ENCODE measurements around the gene ALKBH8. TPM values are rescaled to one million over a fixed set of nuclear protein-coding genes. Genes with fewer than 3 reads are reported as not detected.
"Not testable (repeated sequence)": the region's sequence is repeated elsewhere in the genome, so short reads cannot be mapped to it uniquely, and the experiment has no call there.

ALKBH8 gene
- total and polyA plus RNA-seq, 2 of the 8 experiments (the other 6 are each of a cell fraction or from before 2014, with no cell fraction given), result 3.6 to 11.9 TPM

DNA sequence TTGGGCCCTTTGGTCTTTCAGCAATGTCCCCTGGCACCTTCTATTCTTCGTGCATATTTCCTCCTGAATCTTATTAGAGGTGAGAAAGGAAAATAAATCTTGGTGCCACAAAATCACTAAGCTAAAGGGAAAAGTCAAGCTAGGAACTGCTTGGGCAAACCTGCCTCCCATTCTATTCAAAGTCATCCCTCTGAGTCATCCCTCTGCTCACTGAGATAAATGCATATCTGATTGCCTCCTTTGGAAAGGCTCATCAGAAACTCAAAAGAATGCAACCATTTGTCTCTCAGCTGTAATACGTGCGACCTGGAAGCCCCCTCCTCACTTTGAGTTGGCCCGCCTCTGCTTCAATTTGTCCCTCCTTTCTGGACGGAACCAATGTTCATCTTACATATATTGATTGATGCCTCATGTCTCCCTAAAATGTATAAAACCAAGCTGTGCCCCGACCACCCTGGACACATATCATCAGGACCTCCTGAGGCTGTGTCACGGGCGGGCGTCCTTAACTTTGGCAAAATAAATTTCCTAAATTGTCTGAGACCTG, 493 bp upstream of the ALKBH8 start:
- not testable (repeated sequence) for H3K18ac ChIP-seq (ENCODE audit: extremely low read depth, low read length); H4K91ac ChIP-seq (replicated peaks; ENCODE audit: insufficient read length, low read length); H3K14ac ChIP-seq (ENCODE audit: insufficient read length); H3K56ac ChIP-seq (replicated peaks; ENCODE audit: insufficient read length, low read depth, low read length); H4K8ac ChIP-seq (ENCODE audit: extremely low read depth, insufficient read depth, low read length); H3K36me3 ChIP-seq (ENCODE audit: control insufficient read depth in 2 of 4, insufficient read depth in 4 of 4, low read length in 3 of 4); H3K4me1 ChIP-seq (replicated peaks in 1 of 4; ENCODE audit: control insufficient read depth in 3 of 4, insufficient read depth in 4 of 4, low read length in 3 of 4); H2BK120ac ChIP-seq (replicated peaks; ENCODE audit: low read depth, low read length); H4K20me1 ChIP-seq (replicated peaks in 1 of 2; ENCODE audit: control insufficient read depth in 1 of 2, insufficient read depth in 2 of 2, low read length in 2 of 2); H4K5ac ChIP-seq (ENCODE audit: insufficient read length, low read depth, low read length); H2AK5ac ChIP-seq (ENCODE audit: low read depth, low read length); H2BK12ac ChIP-seq (ENCODE audit: low read depth, low read length); H3K27ac ChIP-seq (ENCODE audit: low read depth, low read length); H3K23ac ChIP-seq (ENCODE audit: insufficient read length); H3K4ac ChIP-seq (replicated peaks; ENCODE audit: insufficient read length, low read depth, low read length); H2BK20ac ChIP-seq (ENCODE audit: low read length); H3K79me1 ChIP-seq (ENCODE audit: low read depth, low read length); FAIRE-seq; H3K27me3 ChIP-seq (replicated peaks in 1 of 4; ENCODE audit: control insufficient read depth in 3 of 4, extremely low read depth in 1 of 4, insufficient read depth in 3 of 4, low read length in 3 of 4); H3K9me3 ChIP-seq (ENCODE audit: insufficient read depth in 2 of 2, low read depth in 1 of 2, low read length in 1 of 2); DNase-seq (ENCODE audit: low read depth in 1 of 2, low spot score in 2 of 2)
- CTCF ChIA-PET (ENCODE audit: partially characterized antibody), result interaction anchor here (1.2 to 25.0 kb wide), 13 partner anchors 9 to 234 kb away, joined by 3 to 398 read pairs (median 6); partner anchors contain the start of gene ELMOD1
- Histone ChIP-seq H2AFZ (ENCODE audit: low read length) (peak overlapping the region; percentile 100), H3K79me2 (ENCODE audit: control insufficient read depth in 1 of 2, insufficient read depth in 2 of 2, low read length in 2 of 2) (peaks cover 0 to 38% of the 10 kb centered on the region in 2 experiments; a peak in 1 of 4 replicates), H2BK5ac (ENCODE audit: low read depth, low read length) (0 out of 2 replicates have a peak overlapping the region, but pooled peaks have one; percentile 26), H3K9ac (replicated peaks in 1 of 4; ENCODE audit: extremely low read depth in 1 of 4, low read depth in 3 of 4, low read length in 3 of 4) (peak overlapping the region in 3 of 4 experiments; percentile 65 to 87 (median 82); a peak in 4 of 7 replicates), H3K4me3 (ENCODE audit: extremely low read depth in 1 of 4, insufficient read depth in 2 of 4, low read depth in 3 of 4, low read length in 4 of 4) (peak overlapping the region; percentile 88 to 99 (median 94); a peak in 7 of 8 replicates), H2BK15ac (ENCODE audit: low read length) (peak overlapping the region; percentile 23; the same call in 1 of the 2 replicates), H3K23me2 (ENCODE audit: low read depth, low read length) (peaks cover 11% of the 10 kb centered on the region), H3K4me2 (ENCODE audit: insufficient read depth in 1 of 2, low read depth in 2 of 2, low read length in 2 of 2) (peak overlapping the region; percentile 70 to 82)
- POLR2A ChIA-PET (ENCODE audit: partially characterized antibody), result interaction anchor here (2.0 kb wide), 1 partner anchor 122 kb away, joined by 4 read pairs; no protein-coding TSS in a partner anchor
- WGBS, 2 experiments (ENCODE audit: extremely low coverage in 1 of 2, insufficient coverage in 1 of 2, insufficient read length in 1 of 2, insufficient replicate concordance in 2 of 2, low coverage in 1 of 2, low lambda C conversion rate in 2 of 2, missing lambda C conversion rate in 1 of 2), result 43% methylated on average over 9 of the region's 9 CpGs; no CpG with 5 or more reads in 1 of the 2 experiments
